SU-DHL-6 (cell line): Measurements from ENCODE around the gene RINL.
"Not testable (repeated sequence)": the region's sequence is repeated elsewhere in the genome, so short reads cannot be mapped to it uniquely, and the experiment has no call there.

ENCODE experiments used
- CTCF ChIP-seq: fragments of 200-600 bp; sonication (generic); IDR thresholded peaks from one replicate; pipeline ENCODE4 v1.5.1; 2017; ENCODE audit warnings: antibody characterized with exemption, mild to moderate bottlenecking, low read length, moderate library complexity; ENCODE audit not compliant: insufficient read depth, poor library complexity, severe bottlenecking
- EZH2phosphoT487 ChIP-seq: fragments of 200-600 bp; sonication (generic), shearing (Covaris generic); conservative IDR thresholded peaks from 2 replicates; pipeline ENCODE4 v1.6.1; 2018; ENCODE audit warnings: mild to moderate bottlenecking, antibody characterized with exemption, low read length, moderate library complexity, mixed read lengths

DNA sequence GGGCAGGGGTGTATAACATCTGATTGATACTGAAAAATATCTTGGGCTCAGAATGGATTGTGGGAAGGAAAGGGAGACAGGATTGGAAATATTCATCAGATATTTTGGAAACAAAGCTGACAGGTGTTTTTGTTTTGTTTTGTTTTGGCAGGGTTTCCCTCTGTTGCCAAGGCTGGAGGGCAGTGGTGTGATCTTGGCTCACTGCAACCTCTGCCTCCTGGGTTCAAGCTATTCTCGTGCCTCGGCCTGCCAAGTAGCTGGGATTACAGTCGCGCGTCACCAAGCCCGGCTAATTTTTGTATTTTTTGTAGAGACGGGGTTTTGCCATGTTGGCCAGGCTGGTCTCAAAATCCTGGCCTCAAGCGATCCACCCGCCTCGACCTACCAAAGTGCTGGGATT, 4.7 kb downstream of the RINL start:
- TF ChIP-seq CTCF, EZH2phosphoT487: not testable (repeated sequence)
